Measurements from ENCODE around the gene PDGFA. TPM values are rescaled to one million over a fixed set of nuclear protein-coding genes. Genes with fewer than 3 reads are reported as not detected.

PDGFA gene
- total RNA-seq, 1 experiment from 2014 or later = 33.7 TPM

GRCh38 chr7:537911-538634 is 18.4 kb upstream of the PDGFA start:
- DNase-seq (ENCODE audit: low read depth) = peak; percentile 99

GRCh38 chr7:536231-536630 is 16.6 kb upstream of the PDGFA start:
- no peak for DNase-seq (ENCODE audit: low read depth)

DNA sequence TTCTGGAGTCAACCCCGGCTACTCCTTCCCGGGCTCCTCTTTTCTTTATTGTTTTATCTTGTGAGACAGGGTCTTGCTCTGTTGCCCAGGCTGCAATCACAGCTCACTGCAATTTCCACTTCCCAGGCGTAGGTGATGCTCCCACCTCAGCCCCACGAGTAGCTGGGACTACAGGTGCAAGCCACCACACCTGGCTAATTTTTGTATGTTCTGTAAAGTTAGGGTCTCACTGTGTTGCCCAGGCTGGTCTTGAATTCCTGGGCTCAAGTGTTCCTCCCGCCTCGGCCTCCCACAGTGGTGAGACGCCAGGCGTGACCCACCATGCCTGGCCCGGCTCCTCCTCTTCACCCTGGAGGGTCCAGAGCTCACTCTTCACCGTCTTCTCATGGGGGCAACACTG is 15.3 kb upstream of the PDGFA start:
- DNase-seq (ENCODE audit: low read depth) = no peak

GRCh38 chr7:534075-534474 is 14.4 kb upstream of the PDGFA start:
- DNase-seq (ENCODE audit: low read depth) = no peak

DNA sequence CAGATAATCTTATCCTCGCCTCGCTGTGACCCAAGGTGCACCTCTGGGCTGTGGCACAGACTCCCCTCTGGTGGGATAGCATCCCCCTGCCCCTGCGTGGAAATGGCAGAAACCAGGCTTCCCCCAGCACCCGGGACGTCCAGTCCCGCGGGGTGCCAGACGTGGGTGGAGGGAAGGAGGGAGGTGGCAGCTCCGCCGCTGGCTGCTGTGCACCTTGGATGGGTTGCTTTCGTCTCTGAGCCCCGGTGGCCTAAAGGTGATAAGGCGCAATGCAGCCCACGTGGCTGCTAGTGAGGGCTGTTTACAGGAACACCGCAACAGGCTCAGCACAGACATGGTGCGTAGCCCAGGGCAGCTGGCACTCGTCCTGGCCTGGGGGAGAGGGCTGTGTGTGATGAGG is 13.6 kb upstream of the PDGFA start:
- no peak for DNase-seq (ENCODE audit: low read depth)

DNA sequence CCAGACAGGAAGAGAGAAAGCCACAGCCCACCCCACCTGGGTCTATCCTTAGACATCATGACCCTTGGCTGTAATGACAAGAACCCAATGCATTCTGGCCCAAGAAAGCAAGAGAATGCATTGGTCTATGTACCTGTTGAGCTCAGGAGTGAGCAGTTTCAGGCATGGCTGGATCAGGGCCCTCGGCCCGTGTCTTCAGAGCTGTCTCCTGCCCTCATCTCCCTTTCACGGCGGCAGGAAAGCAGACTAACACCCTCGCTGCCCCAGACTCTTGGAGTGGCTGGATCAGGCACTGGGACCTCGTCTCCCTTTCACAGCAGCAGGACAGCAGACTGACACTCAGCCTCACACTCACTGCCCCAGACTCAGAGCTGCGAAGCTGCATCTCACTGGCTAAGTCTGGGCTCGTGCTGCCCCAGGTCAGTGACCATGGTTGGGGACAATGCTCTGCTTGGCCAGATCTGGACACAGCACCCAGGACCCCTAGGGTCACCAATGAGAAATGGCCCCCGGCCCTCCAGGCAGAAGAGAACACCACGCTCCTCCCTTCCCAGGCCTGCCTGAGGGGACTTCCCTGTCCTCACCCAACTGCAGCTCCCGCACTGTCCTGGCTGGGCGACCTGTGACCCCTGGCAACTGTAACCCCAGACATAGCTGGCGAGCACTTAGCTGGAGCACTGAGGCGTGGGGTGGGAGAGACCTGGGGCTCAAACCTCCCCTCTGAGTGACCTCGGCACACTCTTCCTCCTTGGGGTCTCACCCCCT is 12.9 kb upstream of the PDGFA start:
- no peak for DNase-seq (ENCODE audit: low read depth)

DNA sequence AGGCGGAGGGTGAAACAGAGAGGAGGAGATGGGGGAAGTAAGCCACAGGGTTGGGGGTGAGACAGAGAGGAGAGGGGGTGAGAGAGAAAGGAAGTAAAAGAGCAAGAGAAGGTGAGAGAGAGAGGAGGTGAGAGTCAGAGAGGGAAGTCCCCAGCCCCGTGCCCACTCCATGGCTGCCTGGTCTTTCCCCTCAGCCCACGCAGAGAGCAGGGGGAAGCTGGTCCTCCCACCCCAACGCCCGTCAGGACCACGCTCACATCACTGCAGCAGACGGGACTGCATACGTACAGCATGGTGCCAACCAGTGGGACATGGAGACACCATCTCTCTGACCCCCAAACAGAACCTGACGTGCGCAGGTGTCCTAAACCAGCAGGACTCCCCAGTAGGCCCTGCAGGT is 12.1 kb upstream of the PDGFA start:
- no peak for DNase-seq (ENCODE audit: low read depth)

- DNase-seq (ENCODE audit: low read depth) = no peak
These were observed 8.8 kb upstream of the PDGFA start for GRCh38 chr7:528451-528850.

DNA sequence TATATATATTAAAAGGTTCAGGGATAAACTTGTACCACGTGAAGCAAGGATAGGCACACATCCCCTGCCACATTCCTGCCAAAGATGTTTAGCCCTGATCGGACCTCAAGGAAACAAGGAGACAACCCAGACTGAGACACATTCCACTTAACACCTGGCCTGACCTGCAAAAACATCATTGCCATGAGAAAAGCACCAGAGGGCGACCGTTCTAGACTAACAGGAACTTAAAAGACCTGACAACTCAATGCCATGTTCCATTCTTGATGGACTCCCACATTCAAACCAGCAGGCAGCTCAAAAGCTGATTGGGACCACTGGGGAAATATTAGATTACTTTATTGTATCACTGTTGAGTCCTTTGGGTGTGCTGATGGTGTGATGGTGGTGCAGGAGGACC is 8.1 kb upstream of the PDGFA start:
- no peak for DNase-seq (ENCODE audit: low read depth)

GRCh38 chr7:526460-527034 is 6.9 kb upstream of the PDGFA start:
- DNase-seq (ENCODE audit: low read depth) = no peak

- DNase-seq (ENCODE audit: low read depth) = peak; percentile 67
These were observed 6.1 kb upstream of the PDGFA start for GRCh38 chr7:525740-526139.

DNA sequence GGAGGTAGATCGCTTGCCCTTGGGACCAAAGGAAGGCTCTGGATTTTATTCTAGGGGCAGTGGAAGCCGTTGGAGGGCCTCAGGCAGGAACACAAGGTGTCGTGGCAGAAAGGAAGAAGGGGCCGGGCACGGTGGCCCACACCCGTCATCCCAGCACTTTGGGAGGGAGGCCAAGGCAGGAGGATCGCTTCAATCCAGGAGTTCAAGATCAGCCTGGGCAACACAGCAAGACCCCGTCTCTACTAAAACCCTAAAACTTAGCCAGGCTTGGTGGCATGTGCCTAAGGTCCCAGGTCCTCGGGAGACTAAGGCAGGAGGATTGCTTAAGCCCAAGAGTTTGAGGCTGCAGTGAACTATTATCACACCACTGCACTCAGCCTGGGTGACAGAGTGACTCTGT is 5.2 kb upstream of the PDGFA start:
- no peak for DNase-seq (ENCODE audit: low read depth)

GRCh38 chr7:523347-524336 is 4.0 kb upstream of the PDGFA start:
- DNase-seq (ENCODE audit: low read depth) = no peak

- DNase-seq (ENCODE audit: low read depth) = no peak
These were observed 3.3 kb upstream of the PDGFA start for GRCh38 chr7:522951-523314.

DNA sequence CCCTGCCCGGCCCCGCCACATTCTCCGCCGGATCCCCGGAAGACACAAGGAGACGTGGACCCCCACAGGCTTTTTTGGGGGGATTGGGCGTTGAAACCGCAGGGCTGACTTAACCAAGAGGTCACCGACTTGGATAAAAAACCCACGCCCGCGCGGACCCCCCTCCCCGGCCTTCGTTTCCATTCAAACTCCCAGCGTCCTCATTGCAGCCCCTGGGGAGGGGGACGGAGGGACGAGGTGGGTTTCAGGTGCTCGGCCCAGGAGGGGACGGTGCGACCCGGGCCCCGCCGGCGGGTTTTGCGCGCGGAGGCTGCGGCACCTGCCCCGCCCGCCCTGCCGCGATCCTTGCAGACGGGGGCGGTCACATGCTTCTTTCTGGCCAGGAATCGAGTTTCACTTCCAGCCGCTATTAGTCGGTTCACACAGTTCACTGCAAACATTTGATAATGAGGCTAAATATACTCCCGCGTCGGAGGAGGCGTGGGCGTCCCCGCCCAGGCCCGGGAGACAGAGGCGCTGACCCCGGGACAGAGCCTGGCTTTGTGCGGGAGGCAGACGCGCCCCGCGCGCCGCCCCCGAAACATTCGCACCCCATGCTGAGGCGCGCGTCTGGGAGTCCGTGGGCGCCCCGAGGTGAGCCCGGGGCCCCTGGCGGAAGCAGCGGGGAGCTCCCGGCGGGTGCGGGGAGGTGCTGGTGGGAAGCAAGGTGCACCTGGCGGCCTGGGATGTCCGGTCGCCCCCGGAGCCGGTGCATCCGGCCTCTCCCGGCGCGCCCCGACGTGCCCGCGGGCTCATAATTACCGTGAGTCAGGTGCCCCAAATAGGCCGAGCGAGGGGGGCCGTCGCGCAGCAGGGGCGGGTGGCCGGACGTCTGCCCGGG is 2.7 kb upstream of the PDGFA start:
- peak; percentile 35 for DNase-seq (ENCODE audit: low read depth)

DNA sequence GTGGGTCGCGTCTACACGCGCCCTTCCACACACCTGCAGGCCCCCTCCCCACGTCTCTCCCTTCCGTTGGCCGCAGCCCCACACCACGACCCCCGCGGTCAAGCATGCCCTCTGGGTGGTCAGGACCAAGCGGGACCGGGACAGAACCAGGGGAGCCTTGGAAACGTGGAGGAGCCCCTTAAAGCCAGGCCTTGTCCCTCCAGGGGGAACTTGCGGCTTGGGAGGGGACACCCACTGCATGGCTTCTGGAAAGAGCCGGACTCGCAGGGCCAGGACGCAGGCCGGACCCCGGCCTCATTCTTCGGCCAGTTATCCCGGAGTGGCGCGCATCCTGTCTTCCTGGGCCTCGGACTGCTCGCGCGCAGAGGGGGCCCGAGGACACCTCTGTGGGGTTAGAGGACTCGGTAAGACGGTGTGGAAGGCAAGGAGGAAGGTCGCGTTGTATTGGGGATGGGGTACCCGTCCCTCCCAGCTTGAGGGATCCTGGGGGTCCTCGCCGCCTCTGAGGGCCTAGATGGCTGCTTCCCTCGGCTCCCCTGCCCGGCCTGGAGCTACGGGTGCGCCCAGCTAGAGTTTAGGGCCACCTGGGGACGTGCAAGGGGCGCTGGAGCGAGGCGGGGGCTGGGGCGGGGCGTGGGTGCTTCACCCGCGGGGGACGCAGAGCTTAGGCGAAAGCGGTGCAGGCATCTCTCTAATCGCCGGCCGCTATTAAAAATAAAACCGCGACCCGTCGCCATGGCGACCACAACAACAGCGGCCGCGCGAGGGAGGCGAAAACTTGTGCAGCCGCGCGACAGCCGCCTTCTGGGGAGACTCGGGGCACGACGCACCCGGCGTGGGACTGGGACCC is 1.8 kb upstream of the PDGFA start:
- peak; percentile 65 for DNase-seq (ENCODE audit: low read depth)

DNA sequence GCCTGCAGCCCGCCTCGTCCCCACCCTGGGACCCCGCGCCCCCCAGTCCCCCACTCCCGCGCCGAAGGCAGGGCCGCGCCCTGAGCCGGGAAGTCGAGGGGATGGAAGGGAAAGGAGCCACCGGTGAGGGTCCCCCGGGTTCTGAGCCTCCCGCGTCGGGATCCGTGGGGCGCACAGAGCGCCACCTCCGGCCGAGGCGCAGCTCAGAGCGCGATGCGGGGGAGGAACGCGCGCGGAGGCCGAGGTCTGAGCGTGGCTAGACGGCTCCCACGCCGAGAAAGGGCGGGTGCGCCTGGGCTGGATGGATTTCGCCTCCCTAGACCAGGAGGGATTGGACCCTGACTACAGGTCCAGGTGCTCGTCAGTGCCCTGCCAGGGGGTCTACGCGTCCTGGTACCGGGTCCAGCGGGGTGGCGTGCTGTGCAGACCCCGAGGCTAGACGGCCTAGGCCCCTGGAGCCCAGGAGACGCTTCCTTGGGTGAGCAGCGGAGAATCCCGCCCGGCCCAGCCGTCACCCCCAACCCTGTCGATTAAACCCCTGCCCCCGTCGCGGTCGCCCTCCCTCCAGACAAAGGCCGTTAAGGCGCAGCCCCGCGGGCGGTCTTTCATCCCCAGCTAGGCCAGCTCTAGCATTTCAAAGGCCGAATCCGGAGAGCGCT is 986 bp upstream of the PDGFA start:
- no peak for DNase-seq (ENCODE audit: low read depth)

DNA sequence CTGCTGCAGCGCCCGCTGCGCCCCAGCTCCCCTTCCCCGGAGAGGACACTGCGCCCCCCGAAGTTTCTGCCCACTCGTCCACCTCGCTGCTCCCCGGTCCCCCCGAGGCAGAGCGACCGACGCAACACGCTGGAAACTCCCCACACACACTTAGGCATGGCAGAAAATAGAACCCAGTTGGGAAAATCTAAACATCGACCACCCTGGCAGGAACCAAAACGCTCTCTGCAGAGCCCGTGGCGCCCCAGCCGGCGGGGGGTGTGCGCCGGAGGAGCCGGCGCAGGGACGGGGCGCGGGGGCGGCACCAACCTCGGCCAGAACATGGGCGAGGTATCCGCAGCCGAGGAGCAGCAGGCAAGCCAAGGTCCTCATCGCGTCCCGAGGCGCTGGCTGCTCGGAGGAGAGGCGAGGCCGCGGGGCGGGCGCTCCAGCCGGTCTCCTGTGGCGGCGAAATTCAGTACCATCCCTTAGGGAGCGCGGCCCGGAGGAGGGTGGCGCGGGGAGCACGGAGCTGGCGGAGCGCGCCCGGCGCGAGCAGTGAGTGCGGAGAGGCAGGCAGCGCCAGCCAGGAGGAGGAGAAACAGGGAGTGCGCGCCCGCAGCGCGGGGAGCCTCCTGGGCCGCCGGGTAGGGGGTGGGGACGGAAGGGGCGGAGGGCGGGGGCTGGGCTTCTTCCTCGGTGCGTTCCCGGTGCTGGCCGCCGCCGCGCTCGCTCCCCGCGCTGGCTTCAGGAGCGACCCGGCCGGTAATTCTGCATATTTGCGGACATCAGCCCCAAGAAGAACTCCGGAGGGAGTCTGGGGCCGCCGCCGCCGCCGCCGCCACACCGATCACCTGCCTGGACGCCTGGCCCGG is 789 bp downstream of the PDGFA start:
- DNase-seq (ENCODE audit: low read depth) = peak; percentile 85
